Forelimb muscle (tissue), 1 donor: ENCODE results near the gene CLSTN2. TPM values are rescaled to one million over a fixed set of nuclear protein-coding genes. Genes with fewer than 3 reads are reported as not detected.
"Not testable (repeated sequence)": the region's sequence is repeated elsewhere in the genome, so short reads cannot be mapped to it uniquely, and the experiment has no call there.

Experiments
- DNase-seq: peaks from one replicate; pipeline ENCODE4 v3.0.0-alpha.2; 2013; ENCODE audit warnings: low read depth
- polyA plus RNA-seq: library from polyadenylated mRNA; unstranded; fragments of 120-200 nt; gene quantifications from one replicate; pipeline ENCODE4 v1.2.1, GENCODE V29; 2013; ENCODE audit not compliant: insufficient read length

CLSTN2 gene
- polyA plus RNA-seq, 1 donor: 2.1 TPM

DNA sequence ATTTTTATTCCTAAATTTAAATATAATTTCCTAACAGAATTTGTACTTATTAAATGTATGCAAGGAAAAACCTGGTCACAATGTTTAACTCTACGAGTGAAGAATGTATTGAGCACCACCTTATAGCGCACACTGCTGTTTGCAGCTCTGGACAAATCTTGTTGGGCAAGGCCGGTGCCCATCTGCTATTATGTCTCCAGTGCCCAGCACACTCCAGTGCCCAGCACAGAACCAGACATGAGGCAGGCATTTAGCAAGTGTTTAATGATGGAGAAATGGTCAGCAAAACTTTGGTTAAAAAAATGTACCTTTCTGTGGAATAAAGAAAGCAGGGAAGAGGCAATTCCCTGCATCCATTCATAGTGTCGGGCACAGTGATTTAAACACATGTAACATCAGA is 488.2 kb downstream of the CLSTN2 start:
- DNase-seq: no peak

DNA sequence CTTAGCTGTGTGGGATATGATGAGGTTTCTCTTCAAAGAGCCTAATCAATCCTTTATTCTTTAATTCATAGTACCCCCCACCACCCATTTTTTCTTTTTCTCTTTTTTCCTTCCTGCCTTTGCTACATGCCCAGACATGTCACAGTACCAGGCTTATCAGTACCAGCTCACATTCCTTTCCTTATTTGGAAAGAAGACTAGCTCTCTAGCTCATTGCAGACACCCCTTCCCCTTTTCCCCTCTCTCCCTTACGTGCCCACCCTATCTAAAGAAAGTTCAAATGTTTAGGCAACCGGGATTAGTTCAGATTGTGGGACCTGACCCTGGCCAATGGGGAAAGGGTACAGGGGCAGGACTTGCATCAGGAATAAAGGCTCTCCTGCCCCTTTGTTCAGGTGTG is 488.6 kb downstream of the CLSTN2 start:
- not testable (repeated sequence) for DNase-seq

DNA sequence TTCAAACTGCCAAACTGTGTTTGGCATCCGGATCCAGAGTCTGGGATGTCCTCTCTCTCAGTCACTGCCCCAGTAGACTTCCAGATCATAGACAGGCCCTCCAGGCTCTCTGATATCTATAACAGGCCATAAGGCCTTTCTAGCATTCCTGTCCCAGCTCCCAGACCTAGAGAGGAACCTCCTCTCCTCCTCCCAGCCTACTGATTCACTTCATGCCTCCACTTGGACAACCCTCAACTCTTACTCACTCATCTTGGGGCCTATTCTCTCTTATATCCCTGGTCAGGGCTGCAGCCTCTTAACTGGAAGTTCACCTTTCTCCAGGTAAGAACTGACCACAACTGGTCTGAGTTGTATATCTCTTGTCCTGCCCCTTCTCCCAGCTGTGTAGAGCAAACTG is 489.2 kb downstream of the CLSTN2 start:
- DNase-seq: no peak

GRCh38 chr3:140424726-140425125 is 489.7 kb downstream of the CLSTN2 start:
- DNase-seq: no peak

DNA sequence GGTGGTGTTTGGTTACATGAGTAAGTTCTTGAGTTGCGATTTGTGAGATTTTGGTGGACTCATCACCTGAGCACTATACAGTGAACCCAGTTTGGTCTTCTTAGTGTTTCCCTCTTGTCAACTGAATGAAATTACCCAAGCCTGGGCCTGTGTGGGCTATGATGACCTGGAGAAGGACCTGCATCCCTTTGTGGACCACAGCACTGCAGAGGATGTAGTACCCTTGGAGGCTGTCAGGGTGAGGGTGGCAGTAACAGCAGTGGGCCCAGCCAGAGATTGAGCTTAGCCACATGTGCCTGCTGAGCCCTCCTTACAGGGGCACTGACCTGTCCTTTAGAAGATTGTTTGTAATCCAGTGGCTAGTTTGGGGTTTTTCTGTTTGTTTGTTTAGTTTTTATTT is 492.8 kb downstream of the CLSTN2 start:
- DNase-seq: no peak

DNA sequence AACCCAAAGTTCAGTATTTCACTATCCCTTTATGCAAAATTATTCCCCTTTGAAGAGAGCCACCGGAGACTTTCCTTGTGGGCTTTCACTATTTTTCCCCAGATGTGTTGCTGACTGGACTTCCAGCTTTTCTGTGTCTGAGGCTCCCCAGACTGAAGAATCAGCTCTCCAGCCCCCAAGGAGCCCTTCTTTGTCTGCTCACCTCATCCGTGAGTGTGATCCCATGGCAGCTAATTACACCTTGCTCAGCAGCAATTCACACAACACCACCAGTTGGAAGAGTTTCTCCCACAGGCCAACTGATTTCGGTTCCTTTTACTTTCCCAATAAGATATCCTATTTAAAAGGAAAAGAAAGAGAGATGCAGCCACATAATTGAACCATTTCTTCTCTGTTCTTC is 493.4 kb downstream of the CLSTN2 start:
- no peak for DNase-seq

DNA sequence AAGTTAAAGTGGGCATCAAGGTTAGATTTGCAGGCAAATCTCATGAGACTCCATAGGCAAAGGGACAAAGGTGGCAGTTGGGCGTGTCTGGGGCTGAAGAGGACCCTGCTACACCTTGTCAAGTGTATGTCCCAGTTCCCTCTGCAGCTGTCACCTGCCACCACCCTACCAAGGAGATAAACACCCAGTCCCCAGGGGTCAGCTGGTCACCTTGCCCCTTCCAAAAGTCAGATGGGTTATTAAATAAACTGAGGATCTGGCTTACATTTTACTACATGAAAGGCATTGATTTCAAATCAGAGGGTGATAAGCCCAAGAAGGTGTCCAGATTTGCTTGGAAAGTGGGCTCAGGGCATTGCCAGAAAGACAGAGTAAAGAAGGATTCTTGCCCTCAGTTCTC is 494.8 kb downstream of the CLSTN2 start:
- no peak for DNase-seq

DNA sequence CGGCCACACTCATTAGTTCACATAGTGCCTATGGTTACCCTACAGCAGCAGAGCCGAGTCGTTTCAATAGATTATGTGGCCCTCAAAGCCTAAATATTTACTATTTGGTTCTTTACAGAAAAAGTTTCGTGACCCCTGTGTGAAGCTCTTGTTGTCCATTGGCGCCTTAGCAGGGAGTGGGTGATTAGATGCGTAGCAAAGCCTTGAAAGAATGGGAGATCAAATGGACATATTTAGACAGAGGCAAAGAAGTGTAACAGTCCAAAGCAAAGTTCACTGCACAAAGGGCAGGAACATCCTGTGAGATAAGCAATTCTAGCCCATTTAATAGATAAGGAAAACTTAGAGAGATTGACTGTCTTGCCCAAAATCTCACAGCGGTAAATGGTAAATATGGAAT is 495.5 kb downstream of the CLSTN2 start:
- no peak for DNase-seq

GRCh38 chr3:140432229-140432669 is 497.3 kb downstream of the CLSTN2 start:
- no peak for DNase-seq

- DNase-seq: no peak
Measured at GRCh38 chr3:140433431-140433830, 498.4 kb downstream of the CLSTN2 start.

DNA sequence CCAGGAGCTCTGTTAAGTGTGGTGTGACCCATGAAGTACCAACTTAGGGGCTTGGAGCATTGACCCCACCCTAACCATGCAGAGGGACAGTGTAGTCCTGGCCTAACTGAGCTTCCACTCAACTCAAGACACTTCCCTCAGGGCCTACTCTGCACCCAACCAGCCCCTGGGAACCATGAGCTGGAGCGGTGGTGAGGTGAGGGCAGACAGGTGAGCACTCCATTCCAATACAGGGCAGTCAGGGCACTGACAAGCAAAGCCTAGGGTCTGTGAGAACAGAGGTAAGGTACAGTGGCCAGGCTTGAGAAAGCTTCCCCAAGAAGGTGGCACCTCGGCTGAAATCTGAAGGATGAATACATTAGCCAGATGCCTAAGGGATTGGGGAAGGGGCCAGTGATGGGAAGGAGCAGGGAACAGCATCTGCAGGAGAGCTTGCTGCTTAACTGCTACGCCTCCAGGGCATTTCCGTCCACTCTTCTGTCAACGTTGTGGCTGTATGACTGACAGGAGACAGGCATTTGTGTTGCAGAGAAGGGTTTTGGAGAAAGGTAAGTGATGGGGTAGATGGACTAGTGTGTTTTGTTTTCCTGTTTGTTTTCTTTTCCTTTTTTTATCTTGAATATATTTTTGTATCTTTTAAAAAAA is 499.4 kb downstream of the CLSTN2 start:
- no peak for DNase-seq

DNA sequence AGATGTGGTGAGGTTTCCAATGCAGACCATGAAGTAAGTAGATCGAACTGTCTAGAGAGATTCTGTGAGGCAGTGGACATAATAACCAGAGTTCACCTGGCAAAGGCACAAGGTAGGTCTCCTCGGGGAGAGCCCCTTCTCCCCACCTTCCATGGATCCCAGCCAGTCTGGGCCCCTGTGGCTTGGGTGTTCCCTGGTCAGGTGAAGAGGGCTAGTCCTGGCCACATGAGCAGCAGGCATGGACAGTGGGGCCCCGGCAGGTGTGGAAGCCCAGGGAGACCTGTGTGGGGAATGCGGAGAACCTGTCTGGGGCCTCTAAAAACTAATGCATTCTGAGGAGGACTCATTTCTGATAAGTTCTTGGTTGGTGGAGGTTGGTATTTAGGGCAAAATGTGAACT is 501.4 kb downstream of the CLSTN2 start:
- no peak for DNase-seq

DNA sequence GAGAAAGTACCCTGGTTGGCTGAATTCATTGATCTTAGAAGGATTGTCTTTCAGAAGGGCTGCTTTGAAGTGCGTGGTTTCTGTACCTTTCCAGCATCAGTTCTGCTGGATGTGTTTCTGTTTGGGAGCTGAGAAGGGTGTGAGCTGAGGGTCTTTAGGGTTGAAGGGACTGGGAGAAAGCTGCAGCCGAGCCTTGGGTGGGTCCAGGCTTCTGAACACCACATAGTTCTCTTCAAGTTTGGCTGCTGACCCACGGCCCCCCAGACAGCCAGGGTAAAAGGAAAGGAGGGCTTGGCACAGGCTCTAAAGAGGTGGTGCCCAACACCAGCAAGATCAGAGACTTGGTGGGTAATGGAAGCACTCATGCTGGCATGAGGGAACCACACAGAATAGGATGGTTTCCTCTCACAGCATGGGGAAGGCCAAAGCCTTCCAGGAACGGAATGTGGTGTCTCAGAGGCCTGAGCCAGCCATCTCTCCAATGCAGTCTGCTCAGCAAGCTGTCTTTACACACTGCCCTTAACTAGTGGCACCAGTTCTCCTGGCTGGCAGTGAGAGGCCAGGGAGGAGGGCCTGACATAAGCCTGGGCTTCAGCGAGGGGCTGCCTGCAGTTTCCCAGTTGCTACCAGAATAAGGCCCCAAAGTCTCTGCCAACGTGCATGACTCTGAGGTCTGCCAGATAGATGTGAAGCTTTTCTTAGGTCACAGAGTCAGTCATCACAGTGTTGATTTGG is 503.9 kb downstream of the CLSTN2 start:
- no peak for DNase-seq

DNA sequence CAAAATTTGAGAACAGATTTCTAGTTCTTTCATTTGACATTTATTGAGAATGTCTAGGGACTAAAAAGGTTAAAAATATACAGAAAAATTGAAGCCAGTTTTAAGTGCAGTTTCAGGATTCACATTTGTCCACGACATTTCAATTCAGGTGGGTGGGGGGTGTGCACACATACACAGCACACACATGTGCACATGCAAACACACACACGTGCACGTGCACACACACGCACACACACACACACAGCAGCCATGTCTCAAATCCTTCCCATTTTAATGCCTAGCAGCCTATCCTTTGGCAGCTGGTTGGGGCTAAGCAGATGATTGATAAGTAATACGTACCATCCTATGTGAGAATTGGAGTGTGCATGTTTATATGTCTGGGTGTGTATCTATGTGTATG is 504.5 kb downstream of the CLSTN2 start:
- no peak for DNase-seq

DNA sequence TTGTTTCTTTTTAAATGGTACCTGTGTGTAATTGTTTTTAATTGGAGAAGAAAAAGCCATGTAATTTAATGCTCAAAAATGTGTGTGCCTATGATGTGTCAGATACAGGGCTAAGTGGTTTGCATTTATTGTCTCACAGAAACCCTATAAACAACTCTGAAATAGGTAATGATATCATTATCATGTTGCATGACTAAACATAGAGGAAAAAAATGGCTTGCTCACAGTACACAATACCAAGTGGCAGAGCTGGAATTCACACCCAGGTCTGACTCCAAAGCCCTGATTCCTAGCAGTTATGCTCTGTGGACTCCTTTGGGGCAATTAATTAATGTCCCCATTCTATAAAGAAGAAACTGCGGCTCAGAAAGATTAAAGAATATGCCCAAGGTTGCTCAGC is 505.5 kb downstream of the CLSTN2 start:
- DNase-seq: no peak

DNA sequence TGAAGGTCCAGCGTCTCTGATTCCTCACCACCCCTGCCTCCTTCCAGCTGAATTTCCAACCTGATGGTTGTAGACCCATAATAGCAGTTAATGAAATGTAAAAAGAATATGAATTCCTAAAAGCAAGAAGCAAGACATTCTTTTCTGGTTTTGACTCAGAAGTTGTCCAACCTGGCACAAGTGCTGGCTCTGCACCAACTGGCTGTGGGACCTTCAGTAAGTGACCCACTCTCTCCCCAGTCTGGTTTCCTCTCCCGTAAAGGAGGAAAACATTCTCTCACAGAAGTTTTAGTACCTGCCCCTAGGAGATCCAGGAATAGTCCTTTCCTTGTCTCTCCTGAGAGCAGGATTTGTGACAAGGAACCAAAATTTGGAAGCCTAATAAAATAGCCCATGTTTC is 506.0 kb downstream of the CLSTN2 start:
- no peak for DNase-seq

GRCh38 chr3:140442621-140443020 is 507.6 kb downstream of the CLSTN2 start:
- DNase-seq: no peak

DNA sequence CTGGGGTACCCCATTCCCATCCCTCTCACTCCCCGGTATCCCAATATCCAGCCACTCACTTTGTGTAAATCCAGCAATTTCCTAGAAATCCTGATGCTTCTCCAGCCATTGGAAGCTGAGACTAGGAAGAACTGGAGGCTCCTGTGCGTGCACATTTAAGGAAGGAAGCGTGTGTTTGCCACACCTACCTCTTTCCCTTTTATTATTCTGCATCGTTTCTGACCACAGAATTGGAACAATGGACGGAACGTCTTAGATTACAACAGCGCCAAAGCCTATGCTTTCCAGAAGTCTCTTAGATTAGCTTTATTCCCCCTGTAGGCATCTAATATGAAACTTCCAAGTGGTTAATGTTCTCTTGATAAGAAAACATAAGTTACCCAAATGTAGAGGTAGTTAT is 508.1 kb downstream of the CLSTN2 start:
- DNase-seq: no peak

DNA sequence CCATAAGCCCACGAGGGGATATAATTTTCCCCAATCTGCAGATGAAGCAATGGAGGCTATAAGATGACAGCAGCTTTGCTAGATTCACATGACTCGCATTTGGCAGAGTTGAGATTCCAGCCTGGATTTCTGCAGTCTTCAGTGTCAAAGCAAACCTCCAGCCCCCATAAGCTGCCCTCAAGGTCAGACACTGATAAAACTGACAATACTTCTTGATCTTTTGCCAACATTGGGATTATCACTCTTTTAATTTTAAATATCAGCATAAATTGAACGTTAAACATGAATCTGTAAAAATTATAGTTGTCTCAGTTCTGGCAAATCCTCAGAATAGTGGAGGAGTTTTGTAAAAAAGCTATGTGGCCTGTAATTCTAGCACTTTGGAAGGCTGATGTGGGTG is 508.8 kb downstream of the CLSTN2 start:
- no peak for DNase-seq

GRCh38 chr3:140446734-140447133 is 511.7 kb downstream of the CLSTN2 start:
- DNase-seq: no peak

- no peak for DNase-seq
Measured at GRCh38 chr3:140447136-140447535, 512.2 kb downstream of the CLSTN2 start.

DNA sequence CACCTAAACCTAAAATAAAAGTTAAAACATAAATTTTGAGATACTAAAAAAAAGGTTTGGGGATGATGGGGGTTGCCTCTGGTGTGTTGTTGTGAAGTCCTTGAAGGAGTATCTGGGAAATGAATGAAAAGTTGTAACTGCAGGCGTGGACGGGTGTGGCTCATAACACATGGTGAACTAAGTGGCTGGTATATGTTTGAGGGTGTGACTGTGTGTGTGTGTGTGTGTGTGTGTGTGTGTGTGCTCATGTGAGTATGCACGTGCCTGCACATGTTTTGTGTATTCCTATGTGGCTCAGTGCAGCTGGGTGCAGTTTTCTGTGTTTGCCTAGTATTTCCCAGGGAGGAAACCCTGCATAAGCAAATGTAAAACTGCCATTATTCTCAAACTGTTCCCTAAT is 513.0 kb downstream of the CLSTN2 start:
- DNase-seq: no peak

DNA sequence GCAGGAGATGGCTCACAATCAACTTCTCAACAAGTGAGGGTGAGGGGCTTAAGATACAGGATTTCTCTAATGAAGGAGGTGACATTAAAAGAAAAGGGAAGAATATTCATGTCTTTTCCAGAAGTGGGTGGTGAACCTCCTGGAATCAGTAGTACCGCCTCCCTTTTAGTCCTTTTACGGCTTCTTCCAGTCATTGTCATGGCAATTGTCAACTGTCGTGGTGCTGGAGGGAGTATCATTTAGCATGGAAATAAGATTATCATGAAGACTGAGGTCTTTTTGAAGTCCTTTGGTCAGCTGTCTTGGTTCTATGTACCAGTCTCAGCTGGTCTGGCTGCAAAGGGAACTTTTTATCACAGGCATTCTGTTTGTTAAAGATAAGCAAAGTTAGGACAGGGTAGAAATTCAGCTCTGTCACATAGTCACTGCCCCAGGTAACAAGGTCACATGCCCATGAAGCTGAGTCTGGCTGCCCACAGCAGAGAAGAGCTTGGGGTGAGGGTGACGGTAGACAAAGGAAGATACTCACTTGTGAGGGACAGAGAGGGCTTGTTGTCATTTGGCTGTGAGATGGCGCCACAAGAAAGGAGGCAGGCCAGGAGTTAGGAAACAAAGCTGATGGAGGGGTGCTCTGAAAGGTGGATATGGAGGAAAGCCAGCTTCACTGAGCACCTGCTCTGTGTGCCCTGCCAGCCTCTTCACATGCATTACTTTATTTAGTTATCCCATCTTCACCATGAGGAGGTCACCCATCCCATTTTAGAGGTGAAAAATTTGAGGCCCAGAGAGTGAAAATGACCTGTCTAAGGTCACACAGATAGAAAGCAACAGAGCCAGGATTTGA is 514.6 kb downstream of the CLSTN2 start:
- no peak for DNase-seq
